ENCODE measurements around the gene SLC35F6.
"Not testable (repeated sequence)": the region's sequence is repeated elsewhere in the genome, so short reads cannot be mapped to it uniquely, and the experiment has no call there.

SLC35F6 gene

GRCh38 chr2:26814072-26814765 is 50.1 kb downstream of the SLC35F6 start:
- DNase-seq (ENCODE audit: low read depth in 2 of 3, low spot score in 2 of 3) = not testable (repeated sequence)

GRCh38 chr2:26816893-26817292 is 52.8 kb downstream of the SLC35F6 start:
- no peak for DNase-seq (ENCODE audit: low read depth in 2 of 3, low spot score in 2 of 3)

GRCh38 chr2:26818255-26818654 is 54.2 kb downstream of the SLC35F6 start:
- DNase-seq (ENCODE audit: low read depth in 2 of 3, low spot score in 2 of 3) = no peak

GRCh38 chr2:26818972-26819371 is 54.9 kb downstream of the SLC35F6 start:
- no peak for DNase-seq (ENCODE audit: low read depth in 2 of 3, low spot score in 2 of 3)

- no peak for DNase-seq (ENCODE audit: low read depth in 2 of 3, low spot score in 2 of 3)
Measured at GRCh38 chr2:26820932-26821331, 56.8 kb downstream of the SLC35F6 start.

- no peak for DNase-seq (ENCODE audit: low read depth in 2 of 3, low spot score in 2 of 3)
Measured at GRCh38 chr2:26822877-26823276, 58.8 kb downstream of the SLC35F6 start.

Measured in activated CD8-positive, alpha-beta memory T cell treated with anti-CD3 and anti-CD28 coated beads for 48 hours (primary cell).